AG08395 (cell line): ENCODE measurements around the gene AJM1.
"Not testable (repeated sequence)": the region's sequence is repeated elsewhere in the genome, so short reads cannot be mapped to it uniquely, and the experiment has no call there.

Experiments
- DNase-seq: peaks from one replicate; pipeline ENCODE4 v3.0.0; 2012; ENCODE audit warnings: mixed read lengths, low spot score

AJM1 gene

DNA sequence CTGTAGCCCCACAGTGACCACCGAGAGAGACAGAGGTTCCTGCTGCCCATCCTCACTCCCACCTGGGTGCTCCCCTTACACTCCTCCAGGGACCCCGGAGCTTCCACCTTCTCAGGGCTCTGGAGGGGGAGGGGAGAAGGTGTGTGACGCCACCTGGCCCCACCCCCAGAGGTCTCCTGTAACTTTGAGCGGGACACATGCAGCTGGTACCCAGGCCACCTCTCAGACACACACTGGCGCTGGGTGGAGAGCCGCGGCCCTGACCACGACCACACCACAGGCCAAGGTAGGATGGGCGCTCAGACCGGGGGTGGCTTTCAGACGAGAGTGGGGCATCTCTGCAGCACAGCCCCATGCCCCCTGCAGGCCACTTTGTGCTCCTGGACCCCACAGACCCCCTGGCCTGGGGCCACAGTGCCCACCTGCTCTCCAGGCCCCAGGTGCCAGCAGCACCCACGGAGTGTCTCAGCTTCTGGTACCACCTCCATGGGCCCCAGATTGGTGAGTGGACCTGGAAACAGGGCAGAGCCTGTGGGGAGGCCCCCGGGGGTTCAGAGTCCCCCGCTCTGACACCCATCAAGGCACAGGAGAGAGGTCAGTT is 14.4 kb downstream of the AJM1 start:
- DNase-seq, result no peak

DNA sequence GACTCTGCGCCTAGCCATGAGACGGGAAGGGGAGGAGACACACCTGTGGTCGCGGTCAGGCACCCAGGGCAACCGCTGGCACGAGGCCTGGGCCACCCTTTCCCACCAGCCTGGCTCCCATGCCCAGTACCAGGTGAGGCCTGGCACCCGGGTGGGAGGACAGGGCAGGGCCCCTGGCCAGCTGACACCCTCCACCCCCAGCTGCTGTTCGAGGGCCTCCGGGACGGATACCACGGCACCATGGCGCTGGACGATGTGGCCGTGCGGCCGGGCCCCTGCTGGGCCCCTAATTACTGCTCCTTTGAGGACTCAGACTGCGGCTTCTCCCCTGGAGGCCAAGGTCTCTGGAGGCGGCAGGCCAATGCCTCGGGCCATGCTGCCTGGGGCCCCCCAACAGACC is 14.9 kb downstream of the AJM1 start:
- DNase-seq, result no peak

DNA sequence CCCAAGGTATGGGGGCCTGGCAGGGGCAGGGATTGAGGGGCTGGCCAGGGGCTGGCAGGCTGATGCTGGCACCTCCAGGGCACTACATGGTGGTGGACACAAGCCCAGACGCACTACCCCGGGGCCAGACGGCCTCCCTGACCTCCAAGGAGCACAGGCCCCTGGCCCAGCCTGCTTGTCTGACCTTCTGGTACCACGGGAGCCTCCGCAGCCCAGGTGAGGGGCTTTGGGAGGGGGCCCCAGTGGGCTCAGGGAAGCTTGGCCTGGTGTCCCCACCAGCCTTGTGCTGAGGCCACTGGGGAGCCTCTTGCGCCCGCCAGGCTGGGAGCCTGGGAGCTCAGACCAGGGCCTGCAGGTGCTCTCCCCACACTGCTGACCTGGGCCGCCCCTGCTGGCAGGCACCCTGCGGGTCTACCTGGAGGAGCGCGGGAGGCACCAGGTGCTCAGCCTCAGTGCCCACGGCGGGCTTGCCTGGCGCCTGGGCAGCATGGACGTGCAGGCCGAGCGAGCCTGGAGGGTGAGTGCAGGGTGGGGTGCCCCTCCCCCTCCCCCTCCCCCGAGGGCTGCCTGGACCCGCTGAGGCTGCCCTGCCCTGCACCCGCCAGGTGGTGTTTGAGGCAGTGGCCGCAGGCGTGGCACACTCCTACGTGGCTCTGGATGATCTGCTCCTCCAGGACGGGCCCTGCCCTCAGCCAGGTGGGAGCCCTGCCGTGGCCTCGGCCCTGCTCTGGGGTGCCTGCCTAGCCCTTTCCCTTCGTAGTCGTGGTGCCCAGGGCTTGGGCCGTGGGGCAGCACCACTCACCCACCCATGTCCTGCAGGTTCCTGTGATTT is 15.5 kb downstream of the AJM1 start:
- DNase-seq, result no peak

DNA sequence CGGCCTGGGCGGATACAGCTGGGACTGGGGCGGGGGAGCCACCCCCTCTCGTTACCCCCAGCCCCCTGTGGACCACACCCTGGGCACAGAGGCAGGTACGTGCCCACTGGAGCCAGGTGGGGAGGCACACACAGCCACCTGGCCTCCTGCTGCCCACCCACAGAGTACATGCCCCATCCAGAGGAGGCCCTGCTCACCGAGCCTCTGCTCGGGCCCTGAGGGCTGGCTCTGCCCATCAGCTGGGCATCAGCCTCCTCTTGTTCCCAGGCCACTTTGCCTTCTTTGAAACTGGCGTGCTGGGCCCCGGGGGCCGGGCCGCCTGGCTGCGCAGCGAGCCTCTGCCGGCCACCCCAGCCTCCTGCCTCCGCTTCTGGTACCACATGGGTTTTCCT is 16.2 kb downstream of the AJM1 start:
- no peak for DNase-seq

DNA sequence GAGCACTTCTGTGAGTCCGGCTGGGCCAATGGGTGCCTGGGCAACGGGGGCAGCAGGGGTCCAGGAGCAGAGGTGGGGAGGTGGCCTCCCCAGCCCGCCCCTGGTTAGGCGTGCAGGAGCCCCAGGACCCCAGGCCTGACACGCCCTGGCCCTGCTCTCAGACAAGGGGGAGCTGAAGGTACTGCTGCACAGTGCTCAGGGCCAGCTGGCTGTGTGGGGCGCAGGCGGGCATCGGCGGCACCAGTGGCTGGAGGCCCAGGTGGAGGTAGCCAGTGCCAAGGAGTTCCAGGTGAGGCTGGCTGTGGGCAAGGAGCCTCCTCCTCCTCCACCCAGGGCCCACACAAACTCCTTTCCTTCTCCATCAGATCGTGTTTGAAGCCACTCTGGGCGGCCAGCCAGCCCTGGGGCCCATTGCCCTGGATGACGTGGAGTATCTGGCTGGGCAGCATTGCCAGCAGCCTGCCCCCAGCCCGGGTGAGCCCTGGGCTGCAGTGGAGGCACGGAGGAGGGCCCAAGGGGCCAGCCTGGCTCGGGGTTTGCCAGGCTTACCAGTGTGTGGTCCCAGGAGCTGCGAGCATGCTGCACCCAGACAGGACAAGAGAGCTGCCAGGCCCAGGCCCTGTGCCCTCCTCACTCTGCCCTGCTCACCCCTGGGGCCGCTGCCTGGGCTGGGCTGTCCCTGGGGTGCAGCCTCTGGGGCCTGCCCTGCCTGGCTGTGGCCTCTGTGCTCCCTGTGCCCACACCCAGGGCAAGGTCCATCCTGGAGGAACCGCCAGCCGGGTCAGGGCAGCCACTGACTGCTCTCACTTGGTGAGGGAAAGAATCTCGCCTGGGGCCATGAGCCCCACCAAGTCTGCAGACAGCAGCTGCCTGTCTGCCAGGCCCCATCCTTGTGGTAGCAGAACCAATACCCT is 16.8 kb downstream of the AJM1 start:
- peak; percentile 60 for DNase-seq

DNA sequence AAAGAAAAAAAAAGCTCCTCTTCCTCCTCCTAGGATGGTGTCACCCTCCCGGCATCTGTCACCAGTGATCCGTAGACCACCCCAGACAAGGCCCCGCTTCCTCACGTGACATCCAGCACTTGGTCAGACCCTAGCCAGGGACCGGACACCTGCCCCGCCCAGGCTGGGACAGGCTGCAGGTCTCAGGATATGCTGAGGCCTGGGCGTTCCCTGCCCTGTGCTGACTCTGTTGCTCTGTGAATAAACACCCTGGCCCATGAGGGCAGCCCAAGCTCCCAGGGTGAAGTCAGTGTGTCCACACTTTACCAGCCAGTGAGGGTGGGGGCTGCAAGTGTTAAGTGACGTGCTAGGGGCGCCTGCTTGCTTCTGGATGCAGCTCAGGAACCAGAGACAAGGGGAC is 18.3 kb downstream of the AJM1 start:
- DNase-seq, result no peak

DNA sequence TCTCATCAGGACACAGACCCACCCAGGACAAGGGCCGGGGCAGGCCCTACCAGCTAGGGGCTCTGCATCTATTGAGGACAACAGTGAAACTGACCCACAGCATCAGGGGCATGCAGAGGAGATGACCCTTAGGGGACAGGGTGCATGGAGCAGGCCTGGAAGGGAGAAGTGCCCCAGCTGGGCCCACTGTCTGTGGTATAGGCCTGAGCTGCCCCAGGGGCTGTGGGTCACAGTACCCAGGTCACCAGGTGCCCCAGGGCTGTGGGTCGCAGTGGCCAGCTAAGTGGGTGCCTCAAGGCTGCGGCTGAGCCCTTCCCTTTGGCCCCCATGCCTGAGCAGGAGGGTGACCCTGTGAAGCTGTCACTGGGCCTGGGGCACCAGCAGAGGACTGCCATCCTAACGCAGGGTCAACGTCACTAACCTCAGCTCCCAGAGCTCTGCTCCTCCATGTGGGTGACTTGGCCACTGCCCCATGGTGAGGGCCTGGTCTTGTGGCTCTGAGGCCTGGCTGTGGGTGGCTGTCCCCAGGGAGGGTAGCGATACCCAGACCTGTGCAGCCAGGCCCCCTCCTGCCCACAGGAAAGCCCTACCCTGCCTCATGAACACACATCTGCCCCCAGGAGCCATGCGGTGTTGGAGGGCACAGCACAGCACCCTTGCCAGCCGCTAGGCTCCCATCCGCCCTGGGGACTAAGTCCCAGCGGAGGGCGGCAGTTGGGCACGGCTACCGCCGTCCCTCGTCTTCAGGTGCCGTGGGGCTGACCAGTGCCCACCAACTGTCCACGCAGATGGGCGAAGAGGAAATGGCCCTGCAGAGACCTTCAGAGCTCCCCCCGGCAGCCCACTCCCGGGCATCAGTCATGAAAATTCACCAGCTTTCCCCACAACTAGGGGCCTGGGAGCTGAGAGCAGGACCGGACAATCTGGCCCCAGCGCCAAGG is 18.9 kb downstream of the AJM1 start:
- no peak for DNase-seq

DNA sequence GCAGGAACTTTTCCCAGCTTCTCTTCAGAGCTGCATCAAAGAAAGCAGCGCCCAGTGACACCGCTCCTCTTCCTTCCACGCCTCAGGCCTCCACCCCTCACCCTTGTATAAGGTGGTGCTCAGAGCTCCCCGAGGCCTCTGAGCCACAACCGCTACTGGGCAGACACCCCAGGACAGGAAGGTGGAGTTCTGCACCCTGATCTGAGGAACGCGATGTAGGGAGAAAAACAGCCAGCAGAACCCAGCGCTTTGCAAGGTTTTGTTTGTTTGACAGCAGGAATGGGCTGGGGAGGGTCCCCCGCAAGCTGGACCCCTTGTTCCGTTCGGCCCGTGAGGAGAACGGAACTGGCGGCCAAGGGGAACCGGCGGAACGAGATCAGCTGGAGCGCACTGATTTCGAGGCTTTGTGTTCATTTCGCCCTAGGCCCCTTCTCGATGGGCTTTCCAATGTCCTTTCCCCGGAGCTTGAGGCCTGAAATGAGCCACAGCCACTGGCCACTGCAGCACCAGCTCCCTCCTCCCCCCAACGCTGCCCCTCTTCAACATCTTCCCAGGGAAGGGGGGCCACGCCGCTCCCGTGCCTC is 19.7 kb downstream of the AJM1 start:
- DNase-seq, result no peak

DNA sequence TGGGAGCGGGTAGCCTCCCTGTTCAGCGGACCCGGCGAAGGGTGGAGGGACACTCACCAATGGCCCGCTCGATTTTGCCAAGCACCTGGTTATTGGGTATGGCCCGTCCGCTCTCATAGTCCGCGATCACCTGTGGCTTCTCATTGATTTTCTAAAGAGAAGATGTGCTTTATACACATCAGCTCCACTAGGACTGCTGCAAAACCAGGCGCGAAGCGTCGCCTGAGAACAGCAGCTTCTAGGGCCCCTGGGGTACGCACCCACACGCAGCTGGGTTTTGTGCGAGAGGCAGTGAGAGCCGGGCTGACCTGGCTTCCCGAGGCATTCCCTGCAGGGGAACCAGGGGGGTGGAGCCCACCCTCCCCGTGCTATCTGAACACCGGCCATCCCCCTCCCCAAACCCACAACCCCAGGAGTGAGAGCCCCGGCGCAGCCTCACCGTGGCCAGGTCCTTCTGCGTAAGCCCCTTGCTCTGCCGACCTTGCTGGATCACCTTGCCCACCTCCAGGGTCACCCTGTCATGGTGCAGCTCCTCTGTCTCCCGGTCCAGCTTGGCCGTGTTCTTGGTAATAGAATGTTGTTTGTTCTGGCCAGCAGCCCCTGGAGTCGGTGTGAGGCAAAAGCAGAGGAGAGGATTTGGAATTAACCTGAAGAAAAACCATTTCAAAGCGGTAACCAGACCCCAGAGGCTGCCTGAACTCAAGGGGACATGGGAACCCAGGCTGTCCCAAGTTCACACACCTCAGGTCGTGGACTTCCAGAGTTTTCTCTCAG is 20.8 kb downstream of the AJM1 start:
- DNase-seq, result no peak

DNA sequence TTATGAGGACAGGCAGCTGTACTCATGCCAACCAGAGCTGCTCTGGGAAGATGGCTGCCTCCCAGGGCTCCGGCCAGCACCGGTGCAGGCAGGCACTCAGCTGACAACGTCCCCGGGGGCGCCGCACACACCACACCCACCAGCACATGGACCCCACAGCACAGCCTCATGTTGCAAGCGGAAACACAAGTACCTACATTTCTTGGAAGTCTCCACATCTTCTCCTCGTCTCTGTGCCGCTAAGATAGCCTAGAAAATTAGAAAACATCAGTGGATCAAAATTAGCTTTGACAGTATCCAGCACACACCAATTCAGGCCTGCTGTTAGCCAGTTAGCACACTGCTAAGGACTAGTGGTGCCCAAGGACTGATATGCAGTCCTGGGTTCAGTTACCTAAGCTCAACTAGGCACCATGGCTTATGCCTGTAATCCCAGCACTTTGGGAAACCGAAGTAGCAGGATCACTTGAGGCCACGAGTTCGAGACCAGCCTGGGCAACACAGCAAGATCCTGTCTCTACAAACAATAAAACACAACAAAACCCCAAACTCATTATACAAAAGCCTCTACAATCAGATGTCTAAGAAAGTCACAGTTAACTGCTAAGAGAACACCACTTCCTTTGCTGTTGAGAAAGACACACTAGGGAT is 21.5 kb downstream of the AJM1 start:
- DNase-seq, result no peak

DNA sequence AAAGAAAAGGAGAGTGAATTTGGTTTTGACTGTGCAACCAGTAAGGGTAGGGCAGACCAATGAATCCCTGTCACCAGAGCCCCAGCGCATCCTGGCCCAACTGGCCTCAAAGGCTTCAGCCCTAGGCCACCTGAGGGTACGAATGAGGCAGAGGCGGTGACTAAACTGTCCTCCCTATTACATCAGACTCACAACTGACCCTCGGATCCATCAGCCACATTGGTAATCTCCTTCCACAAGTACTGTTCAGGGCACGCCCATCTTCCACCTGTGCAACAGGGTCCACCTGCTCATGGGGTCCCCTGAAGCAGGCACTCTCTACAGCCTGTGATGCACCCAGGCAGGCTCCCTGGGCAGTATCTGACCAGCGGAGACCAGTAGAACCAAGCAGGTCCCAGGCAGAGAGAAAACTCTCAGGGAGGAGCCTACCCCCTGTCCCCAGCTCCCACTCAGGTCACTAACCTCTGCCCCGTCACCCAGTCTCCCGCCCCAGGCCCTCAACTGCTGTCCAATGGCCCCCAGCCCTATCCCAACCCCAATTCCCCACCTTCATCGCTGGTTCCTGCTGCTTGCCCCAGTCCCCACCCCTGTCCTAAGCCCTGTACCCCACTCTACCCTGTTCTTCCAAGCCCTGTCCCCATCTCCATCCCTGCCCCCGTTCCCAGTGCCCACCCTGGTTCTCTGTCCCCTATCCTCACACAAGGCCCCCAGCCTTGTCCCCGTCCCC is 22.9 kb downstream of the AJM1 start:
- DNase-seq, result no peak

DNA sequence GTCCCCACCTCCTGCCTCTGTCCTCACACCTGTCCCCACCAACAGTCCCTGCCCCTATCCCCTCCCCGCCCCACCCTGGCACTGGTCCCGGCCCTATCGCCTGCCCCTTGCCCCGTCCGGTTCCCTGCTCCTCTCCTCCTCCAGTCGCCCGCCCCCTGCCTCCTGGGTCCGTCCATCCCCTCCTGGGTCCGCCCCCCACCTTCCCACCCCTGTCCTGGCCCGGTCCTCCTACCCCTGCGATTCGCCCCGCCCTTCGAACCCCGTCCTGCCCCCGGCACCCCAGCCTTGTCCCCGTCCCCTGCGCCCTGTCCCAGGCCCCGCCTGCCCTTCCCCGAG is 23.5 kb downstream of the AJM1 start:
- no peak for DNase-seq

DNA sequence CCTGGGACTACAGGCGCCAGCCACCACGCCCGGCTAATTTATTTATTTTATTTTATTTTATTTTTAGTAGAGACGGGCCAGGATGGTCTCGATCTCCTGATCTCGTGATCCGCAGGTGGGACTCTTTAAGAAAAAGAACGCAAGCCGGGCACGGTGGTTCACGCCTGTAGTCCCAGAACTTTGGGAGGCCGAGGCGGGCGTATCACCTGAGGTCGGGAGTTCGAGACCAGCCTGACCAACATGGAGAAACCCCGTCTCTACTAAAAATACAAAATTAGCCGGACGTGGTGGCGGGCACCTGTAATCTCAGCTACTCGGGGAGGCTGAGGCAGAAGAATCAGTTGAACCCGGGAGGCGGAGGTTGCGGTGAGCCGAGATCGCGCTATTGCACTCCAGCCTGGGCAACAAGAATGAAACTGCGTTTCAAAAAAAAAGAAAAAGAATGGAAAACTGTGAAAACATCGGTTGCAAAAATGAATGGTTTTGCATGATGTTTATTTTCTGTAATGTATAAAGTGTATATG is 24.7 kb downstream of the AJM1 start:
- DNase-seq, result not testable (repeated sequence)

DNA sequence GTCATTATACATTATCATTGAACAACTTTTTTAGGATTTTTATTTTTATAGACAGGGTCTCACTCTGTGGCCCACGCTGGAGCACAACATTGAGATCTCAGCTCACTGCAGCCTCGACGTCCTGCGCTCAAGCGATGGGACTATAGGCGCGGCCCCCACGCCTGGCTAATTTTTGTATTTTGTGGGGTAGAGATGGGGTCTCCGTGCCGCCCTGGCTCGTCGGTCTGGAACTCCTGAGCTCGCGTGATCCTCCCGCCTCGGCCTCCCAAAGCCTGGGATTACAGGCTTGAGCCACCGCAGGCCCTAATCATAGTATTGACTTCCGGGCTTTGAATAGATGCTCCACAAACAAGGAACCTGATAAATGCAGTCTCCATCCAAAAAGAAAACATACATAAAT is 25.2 kb downstream of the AJM1 start:
- no peak for DNase-seq

DNA sequence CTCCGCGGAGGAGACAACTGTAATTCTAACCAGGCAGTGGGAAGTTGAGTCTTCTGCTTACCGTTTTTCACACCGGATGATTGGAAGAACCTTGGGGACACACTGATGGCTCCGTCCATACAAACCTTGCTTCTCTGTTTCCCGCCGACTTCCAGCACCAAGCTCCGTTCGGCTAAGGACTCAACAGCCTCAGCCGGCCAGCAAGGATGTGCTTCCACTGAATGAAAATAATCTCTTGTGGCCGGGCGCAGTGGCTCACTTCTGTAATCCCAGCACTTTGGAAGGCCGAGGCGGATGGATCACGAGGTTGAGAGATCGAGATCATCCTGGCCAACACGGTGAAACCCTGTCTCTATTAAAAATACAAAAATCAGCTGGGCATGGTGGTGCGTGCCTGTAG is 25.6 kb downstream of the AJM1 start:
- DNase-seq, result no peak

DNA sequence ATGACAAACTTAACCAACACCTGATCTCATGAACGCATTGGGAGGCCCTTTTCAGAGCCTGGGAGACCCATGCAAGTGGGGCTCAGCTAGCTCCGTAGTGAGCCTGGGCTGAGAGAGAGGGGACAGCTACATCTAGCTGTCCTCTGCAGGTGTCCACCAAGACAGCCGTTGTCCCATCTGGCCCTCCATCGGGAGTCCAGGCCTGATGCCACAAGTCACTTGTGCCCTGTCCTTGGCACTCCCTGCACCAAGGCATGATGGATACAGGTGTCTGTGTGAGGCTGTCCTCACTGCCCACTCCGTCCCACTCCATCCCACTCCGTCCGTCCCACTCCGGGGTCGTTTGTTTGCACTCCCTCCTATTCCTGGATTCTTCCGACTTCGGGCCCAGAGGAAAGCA is 26.4 kb downstream of the AJM1 start:
- DNase-seq, result no peak

DNA sequence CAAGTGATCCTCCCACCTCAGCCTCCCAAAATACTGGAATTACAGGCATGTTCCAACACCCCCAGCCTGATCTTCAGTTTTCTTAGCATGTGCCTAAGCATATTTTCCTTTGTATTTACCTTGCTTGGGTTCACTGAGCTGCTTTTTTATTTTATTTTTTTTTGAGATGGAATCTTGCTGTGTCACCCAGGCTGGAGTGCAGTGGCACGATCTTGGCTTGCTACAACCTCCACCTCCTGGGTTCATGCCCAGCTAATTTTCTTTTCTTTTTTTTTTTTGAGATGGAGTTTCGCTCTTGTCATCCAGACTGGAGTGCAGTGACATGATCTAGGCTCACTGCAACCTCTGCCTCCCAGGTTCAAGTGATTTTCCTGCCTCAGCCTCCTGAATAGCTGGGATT is 27.3 kb downstream of the AJM1 start:
- not testable (repeated sequence) for DNase-seq

DNA sequence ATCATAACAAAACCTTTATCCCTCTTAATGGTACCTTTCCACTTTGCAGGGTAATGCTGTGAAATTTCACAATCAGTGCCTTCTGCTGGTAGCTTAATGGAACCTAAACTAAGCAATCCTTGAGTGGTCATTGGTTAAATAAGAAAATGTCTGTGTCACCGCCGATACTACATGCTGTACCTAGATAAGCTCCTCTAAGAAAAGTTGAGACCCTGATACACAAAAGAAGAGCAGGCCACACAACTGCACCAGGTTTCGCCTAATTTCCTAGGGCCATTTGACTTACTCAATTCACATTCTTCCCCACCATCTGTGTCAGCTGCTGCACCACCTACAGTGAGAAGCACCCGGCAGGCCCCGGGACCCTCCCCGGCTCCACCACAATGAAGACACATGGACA is 32.9 kb downstream of the AJM1 start:
- DNase-seq, result no peak

DNA sequence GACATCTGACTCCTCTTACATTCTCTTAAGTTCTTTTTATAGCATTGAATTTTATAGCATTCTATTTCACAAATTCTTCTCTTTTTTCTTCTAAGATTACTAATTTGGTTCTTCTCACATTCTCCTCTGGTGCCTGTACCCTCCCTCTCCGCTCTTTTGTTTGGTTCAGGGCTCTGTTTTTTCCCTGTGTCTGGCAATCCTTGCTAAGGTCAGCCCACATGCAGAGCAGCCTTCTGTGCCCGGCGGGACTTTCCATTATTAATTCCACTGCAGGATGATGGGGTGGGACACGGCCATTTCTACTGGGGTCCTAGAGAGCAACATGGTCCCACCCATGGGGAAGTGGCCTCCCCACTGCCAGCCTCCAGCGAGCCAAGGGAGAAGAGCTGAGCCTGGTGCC is 34.2 kb downstream of the AJM1 start:
- no peak for DNase-seq
